Measurements from ENCODE around the gene ST6GAL2. TPM values are rescaled to one million over a fixed set of nuclear protein-coding genes. Genes with fewer than 3 reads are reported as not detected.

ST6GAL2 gene
- total and polyA plus RNA-seq, 2 of the 8 experiments (the other 6 are each of a cell fraction or from before 2014, with no cell fraction given) = 2.7 to 17.5 TPM

- no peak for TF ChIP-seq BCL11A (IDR thresholded peaks at IDR 0.05; ENCODE audit: low read depth in 2 of 2, low read length in 2 of 2)
- no peak for TF ChIP-seq JUND (IDR thresholded peaks at IDR 0.05; ENCODE audit: low read length)
- TF ChIP-seq POU5F1 (IDR thresholded peaks at IDR 0.05; ENCODE audit: low read depth, low read length) = no peak
- TF ChIP-seq CHD1 (IDR thresholded peaks at IDR 0.05; ENCODE audit: low read depth, low read length) = no peak
- no peak for TF ChIP-seq MAFK (IDR thresholded peaks at IDR 0.05; ENCODE audit: low read depth, low read length)
- TF ChIP-seq TAF1 (IDR thresholded peaks at IDR 0.05; ENCODE audit: low read depth, low read length) = no peak
- no peak for TF ChIP-seq TEAD4 (IDR thresholded peaks at IDR 0.05; ENCODE audit: low read depth, low read length)
- TF ChIP-seq KDM4A (IDR thresholded peaks at IDR 0.05; ENCODE audit: low read depth, low read length, severe bottlenecking) = no peak
Observed at GRCh38 chr2:106899786-106900530, 14.0 kb upstream of the ST6GAL2 start (continued).

Measured in H1 (cell line).